Central memory CD8-positive, alpha-beta T cell (primary cell): ENCODE results near the gene SYT15.
"Not testable (repeated sequence)": the region's sequence is repeated elsewhere in the genome, so short reads cannot be mapped to it uniquely, and the experiment has no call there.

Experiments used
- ATAC-seq: fragments of 150-1000 bp; cut with Tn5 transposase; replicated peaks from 2 replicates; pipeline ENCODE4 v1.10.0; 2022; ENCODE audit warnings: mild to moderate bottlenecking, moderate FRiP score, moderate number of reproducible peaks; ENCODE audit not compliant: poor library complexity, severe bottlenecking; ENCODE audit errors: extremely low read depth
- DNase-seq, 2 donors: peaks; one replicate each; pipeline ENCODE4 v3.0.0; 2021; ENCODE audit warnings: low spot score in 2 of 2
- H3K27ac Mint-ChIP-seq: one replicate; pipeline ENCODE4 v1.8.0; 2022; ENCODE audit warnings: low read depth, mild to moderate bottlenecking, moderate library complexity, mixed read lengths
- H3K27me3 Mint-ChIP-seq: one replicate; pipeline ENCODE4 v1.8.0; 2022; ENCODE audit warnings: mixed read lengths
- H3K36me3 Mint-ChIP-seq: one replicate; pipeline ENCODE4 v1.8.0; 2022; ENCODE audit warnings: mild to moderate bottlenecking, moderate library complexity, mixed read lengths; ENCODE audit not compliant: insufficient read depth
- H3K4me1 Mint-ChIP-seq: one replicate; pipeline ENCODE4 v1.8.0; 2022; ENCODE audit warnings: mixed read lengths
- H3K4me3 Mint-ChIP-seq: one replicate; pipeline ENCODE4 v1.8.0; 2022; ENCODE audit warnings: mild to moderate bottlenecking, moderate library complexity, mixed read lengths
- H3K9me3 Mint-ChIP-seq: one replicate; pipeline ENCODE4 v1.8.0; 2022; ENCODE audit warnings: mixed read lengths

SYT15 gene

GRCh38 chr10:46640005-46640404 is 61.1 kb downstream of the SYT15 start:
- not testable (repeated sequence) for ATAC-seq, H3K36me3 Mint-ChIP-seq, H3K27ac Mint-ChIP-seq, DNase-seq, H3K4me1 Mint-ChIP-seq, H3K4me3 Mint-ChIP-seq, H3K9me3 Mint-ChIP-seq, H3K27me3 Mint-ChIP-seq
